ENCODE measurements around the gene RHOF. TPM values are rescaled to one million over a fixed set of nuclear protein-coding genes. Genes with fewer than 3 reads are reported as not detected.
"Not testable (repeated sequence)": the region's sequence is repeated elsewhere in the genome, so short reads cannot be mapped to it uniquely, and the experiment has no call there.

The RHOF gene
- total RNA-seq, 1 donor from 2014 or later, result 9.6 TPM

DNA sequence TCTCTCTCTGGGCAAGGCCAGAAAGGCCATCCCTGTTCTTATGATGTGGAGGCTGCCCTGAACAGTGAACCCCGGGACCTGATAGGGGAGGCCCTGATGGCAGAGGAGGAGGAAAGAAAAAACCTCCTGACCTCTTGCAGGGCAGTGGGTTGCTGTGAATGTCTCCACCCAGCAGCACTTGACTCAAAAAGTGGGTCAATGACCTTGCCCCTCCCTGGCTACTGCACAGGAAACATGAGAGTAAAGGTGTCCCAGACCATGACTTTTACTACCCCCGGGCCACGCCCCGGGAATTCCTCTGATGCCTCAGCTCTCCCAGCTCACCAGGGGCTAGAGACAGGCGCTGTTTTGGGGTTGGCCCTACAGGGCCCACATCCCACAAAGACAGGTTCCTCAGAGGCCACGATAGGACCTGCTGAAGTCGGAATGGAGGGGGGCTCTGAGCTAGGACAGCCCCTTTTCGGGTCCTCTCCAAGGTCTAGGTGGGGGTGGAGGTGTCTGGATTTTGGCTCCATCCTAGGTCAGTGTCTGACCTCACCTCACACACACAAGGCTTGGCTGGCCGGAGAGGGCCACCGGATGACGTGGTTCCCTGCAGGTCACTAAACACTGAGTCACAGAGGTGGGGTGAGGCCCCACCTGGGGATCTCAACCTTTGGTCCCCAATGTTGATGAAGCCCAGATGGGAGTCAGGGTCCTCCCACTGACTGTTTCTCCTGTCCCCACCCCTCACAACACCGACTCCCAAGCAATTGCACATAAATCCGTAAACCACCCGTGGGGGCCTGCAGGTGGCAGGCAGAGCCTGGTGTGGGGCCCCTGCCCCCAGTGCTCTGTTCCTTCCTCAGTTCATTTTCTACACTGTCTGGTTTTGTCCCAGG is 1.6 kb downstream of the RHOF start:
- H3K9me3 Mint-ChIP-seq (ENCODE audit: low read depth), result no peaks in the 10 kb centered on the region
- no peak overlapping the region for H3K4me3 Mint-ChIP-seq (ENCODE audit: unreplicated experiment)
- no peaks in the 10 kb centered on the region for H3K27me3 Mint-ChIP-seq (ENCODE audit: low read depth)
- no peak for DNase-seq (ENCODE audit: low spot score)
- peaks cover 1% of the 10 kb centered on the region for H3K36me3 Mint-ChIP-seq (ENCODE audit: low read depth)
- no peak for TF ChIP-seq CTCF (IDR thresholded peaks at IDR 0.05)
- H3K4me1 Mint-ChIP-seq (ENCODE audit: low read depth), result peaks cover 41% of the 10 kb centered on the region
- H3K27ac Mint-ChIP-seq (ENCODE audit: unreplicated experiment), result no peak overlapping the region

- not testable (repeated sequence) for H3K9me3 Mint-ChIP-seq (ENCODE audit: low read depth); H3K4me3 Mint-ChIP-seq (ENCODE audit: unreplicated experiment); DNase-seq (ENCODE audit: low spot score); H3K27ac Mint-ChIP-seq (ENCODE audit: unreplicated experiment); H3K27me3 Mint-ChIP-seq (ENCODE audit: low read depth); H3K36me3 Mint-ChIP-seq (ENCODE audit: low read depth)
- peaks cover 34% of the 10 kb centered on the region for H3K4me1 Mint-ChIP-seq (ENCODE audit: low read depth)
These were observed 2.7 kb downstream of the RHOF start for GRCh38 chr12:121790785-121791184.

DNA sequence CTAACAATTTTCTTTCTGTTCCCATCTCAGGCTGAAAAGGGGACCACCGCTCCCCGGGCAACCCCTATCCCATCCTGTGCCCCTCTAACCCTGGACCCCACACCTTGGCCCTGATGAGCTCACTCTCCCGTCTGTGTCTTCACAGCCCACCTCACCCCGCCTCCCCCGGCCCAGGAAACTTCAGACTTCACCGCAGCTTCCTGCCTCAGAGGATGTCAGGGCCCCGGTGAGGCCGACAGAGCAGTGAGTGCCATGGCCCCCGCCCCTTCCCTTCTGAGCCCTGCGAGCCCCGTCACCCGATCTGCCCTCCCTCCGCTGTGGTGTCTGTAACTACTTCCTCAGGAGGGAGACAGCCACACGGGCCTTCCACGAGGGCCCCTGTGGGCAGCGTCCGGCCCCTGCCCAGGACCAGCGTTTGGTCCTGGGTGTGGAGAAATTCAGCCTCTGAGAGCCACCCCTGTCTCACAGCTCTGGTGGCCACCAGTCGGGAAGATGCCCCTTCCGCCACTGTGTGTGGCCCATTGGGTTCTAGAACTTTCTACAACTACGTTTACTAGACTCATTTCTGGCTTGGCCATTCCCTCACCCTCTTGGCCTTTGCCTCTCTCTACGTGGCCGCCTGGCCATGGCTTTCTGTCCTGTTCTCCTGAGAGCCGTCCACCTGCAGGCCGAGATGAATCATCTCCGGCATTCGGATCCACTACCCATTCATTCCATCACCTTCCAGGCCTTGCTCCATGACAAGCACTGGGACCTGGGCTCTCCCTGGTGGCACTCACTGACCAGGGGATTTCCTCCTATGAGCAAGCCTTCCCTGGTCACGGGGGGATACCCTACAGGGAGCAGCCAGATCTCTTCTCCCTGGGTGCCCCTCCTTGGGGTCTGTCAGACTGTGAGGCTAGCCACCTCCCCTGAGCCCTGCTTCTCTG is 3.4 kb downstream of the RHOF start:
- H3K4me3 Mint-ChIP-seq (ENCODE audit: unreplicated experiment), result no peak overlapping the region
- H3K27me3 Mint-ChIP-seq (ENCODE audit: low read depth), result no peaks in the 10 kb centered on the region
- DNase-seq (ENCODE audit: low spot score), result no peak

DNA sequence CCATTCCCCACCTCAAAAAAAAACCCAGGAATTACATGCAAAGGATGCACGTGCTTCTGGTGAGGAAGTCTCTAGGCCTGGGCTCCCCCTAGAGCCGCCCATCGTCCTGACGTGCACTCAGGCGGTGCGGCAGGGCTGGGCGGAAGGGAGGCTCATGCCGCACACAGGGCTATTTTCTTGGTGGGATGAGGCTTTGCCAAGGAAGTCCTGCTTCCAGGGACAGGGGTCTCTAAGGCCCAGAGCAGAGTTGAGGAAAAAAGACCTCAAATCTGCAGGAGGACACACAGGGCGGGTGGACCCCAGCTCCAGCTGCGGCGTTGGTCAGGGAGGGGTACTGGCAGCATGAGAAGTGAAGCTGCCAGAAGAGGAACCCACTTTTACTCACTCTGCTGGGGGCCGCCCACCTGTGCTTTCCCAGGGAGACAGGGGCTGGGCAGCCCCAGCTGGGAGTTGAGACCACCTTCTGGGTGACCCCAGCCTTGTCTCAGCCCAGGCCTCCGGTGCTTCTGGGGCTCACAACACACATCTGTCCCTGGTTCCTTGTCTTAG is 4.2 kb downstream of the RHOF start:
- no peak for DNase-seq (ENCODE audit: low spot score)
- Mint-ChIP-seq H3K4me1 (ENCODE audit: low read depth) (peaks cover 27% of the 10 kb centered on the region), H3K36me3 (ENCODE audit: low read depth) (no peaks in the 10 kb centered on the region), H3K9me3 (ENCODE audit: low read depth) (no peaks in the 10 kb centered on the region), H3K27me3 (ENCODE audit: low read depth) (no peaks in the 10 kb centered on the region), H3K4me3 (ENCODE audit: unreplicated experiment) (no peak overlapping the region), H3K27ac (ENCODE audit: unreplicated experiment) (peak overlapping the region; percentile 81)
- no peak for TF ChIP-seq CTCF (IDR thresholded peaks at IDR 0.05)

More for the DNA sequence above, 3.4 kb downstream of the RHOF start:
- TF ChIP-seq CTCF (IDR thresholded peaks at IDR 0.05), result no peak
- H3K27ac Mint-ChIP-seq (ENCODE audit: unreplicated experiment), result peak overlapping the region; percentile 81
- H3K36me3 Mint-ChIP-seq (ENCODE audit: low read depth), result peaks cover 1% of the 10 kb centered on the region
- peaks cover 28% of the 10 kb centered on the region for H3K4me1 Mint-ChIP-seq (ENCODE audit: low read depth)
- H3K9me3 Mint-ChIP-seq (ENCODE audit: low read depth), result no peaks in the 10 kb centered on the region

DNA sequence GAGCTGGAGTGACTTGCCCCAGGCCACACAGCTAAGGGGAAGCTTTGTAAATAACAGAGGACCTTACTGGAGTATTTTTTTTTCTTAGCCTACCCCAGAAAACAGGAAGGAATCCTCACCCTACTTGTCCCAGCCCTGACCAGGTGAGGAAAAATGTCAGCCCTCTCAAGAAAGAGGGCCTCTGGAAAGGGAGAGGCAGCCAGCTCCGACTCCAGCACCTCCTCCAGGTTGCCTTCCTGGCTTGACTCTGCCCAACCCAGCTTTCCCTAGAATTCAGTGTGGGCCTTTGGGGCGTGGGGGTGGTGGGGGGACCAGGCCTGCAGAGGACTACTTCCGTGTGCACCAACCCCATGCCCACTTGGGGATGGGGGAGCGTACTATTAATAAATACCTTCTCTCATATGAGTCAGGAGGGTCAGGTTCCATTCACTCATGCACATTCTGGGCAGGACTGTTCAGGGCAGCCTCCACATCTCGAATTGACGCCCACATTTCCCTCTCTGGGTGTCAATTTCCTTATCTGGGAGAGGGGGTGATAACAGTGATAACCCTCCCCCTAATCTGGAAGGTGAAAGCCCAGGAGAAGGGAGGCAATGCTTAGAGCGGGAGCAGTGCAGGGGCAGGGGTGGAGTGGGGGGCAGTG is 5.2 kb downstream of the RHOF start:
- no peak overlapping the region for H3K27ac Mint-ChIP-seq (ENCODE audit: unreplicated experiment)
- TF ChIP-seq CTCF (IDR thresholded peaks at IDR 0.05), result no peak
- no peaks in the 10 kb centered on the region for H3K27me3 Mint-ChIP-seq (ENCODE audit: low read depth)
- DNase-seq (ENCODE audit: low spot score), result no peak
- no peaks in the 10 kb centered on the region for H3K36me3 Mint-ChIP-seq (ENCODE audit: low read depth)
- H3K4me3 Mint-ChIP-seq (ENCODE audit: unreplicated experiment), result no peak overlapping the region
- H3K4me1 Mint-ChIP-seq (ENCODE audit: low read depth), result peaks cover 30% of the 10 kb centered on the region
- H3K9me3 Mint-ChIP-seq (ENCODE audit: low read depth), result no peaks in the 10 kb centered on the region
